Measurements from ENCODE around the gene FCHSD2.
A peak's percentile ranks its signal among the peaks of the same experiment; 100 is the strongest.
"Not testable (repeated sequence)": the region's sequence is repeated elsewhere in the genome, so short reads cannot be mapped to it uniquely, and the experiment has no call there.

Gene FCHSD2

DNA sequence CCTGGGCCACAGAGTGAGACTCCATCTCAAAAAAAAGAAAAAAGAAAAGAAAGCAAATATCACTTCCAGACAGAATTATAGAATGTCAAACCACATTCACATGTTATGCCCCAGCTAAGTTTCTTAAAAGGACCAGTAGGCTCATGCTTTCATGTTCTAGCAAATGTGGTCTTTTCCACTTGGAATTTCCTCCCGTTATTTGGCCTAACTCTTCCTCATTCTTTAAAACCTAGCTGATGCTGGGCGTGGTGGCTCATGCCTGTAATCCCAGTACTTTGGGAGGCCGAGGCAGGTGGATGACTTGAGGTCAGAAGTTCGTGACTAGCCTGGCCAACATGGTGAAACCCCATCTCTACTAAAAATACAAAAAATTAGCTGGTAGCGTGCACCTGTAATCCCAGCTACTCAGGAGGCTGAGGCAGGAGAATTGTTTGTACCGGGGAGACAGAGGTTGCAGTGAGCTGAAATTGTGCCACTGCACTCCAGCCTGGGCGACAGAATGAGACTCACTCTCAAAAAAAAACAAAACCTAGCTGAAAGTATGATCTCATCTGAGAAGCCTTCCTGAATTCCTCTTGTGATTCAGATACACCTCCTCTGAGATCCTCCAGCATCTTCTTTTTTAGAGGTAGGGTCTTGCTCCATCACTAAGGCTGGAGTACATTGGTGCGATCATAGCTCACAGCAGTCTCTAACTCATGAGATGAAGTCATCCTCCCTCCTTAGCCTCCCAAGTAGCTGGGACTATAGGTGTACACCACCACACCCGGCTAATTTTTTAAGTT lies 50.4 kb downstream of the FCHSD2 start:
- no peak for DNase-seq (ENCODE audit: low read depth, low spot score)
- H3K4me3 ChIP-seq (ENCODE audit: low read length) = no peak overlapping the region

DNA sequence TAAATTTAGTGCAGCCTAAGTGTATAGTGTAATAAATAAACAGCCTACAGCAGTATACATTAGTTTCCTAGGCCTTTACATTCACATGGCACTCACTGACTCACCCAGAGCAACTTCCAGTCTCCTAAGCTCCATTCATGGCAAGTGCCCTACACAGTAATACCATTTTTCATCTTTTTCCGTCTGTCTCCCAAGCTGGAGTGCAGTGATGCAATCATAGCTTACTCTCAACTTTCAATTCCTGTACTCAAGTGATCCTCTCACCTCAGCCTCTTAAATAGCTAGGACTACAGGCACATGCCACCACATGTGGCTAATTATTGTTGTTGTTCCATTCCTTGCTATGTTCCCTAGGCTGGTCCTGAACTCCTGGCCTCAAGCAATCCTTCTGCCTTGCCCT lies 54.4 kb downstream of the FCHSD2 start:
- no peak for DNase-seq (ENCODE audit: low read depth, low spot score)
- H3K4me3 ChIP-seq (ENCODE audit: low read length) = no peak overlapping the region

DNA sequence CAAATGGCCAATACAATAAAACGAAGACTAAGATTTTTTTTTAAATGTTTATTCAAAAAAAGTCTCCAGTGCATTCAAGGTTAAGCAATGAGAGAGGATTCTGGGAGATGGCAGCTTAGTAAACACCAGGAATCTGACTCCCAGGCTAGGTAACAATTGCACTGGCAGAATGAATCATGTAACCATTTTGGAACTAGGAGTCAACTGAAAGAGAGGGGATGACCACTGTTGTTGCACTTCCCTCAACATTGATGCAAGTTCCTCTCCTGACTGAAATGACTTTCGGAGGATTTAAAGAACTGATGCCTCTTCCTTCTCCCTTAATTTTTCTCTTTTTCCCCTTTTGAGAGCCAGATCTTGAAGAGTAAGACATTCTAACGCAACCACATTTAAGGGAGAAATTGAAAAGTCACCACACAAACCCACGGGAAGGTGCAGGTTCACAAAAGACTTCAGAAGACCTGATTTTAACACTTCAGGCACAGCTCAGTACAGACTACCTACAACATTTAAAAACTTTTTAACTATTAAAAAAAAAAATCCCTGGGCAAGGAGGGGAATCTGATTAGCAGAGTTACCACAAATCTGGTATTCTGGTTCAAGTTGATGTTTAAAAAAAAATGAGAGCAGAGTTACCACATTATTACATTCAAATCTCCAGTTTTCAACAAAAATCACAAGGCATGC lies 56.8 kb downstream of the FCHSD2 start:
- DNase-seq (ENCODE audit: low read depth, low spot score) = no peak
- no peak overlapping the region for H3K4me3 ChIP-seq (ENCODE audit: low read length)

DNA sequence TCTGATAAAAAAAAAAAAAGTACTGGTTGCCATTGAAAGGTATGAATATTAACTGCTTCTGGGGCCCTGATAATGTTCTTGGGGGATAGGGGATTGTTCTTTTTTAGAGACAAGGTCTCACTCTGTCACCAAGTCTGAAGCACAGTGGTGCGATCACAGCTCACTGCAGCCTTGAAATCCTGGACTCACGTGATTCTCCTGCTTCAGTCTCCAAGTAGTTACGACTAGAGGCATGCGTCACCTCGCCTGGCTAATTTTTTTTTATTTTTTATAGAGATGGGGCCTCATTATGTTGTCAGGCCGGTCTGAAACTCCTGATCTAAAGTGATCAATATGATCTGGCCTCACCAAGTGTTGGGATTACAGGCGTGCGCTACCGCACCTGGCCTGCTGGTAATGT lies 63.5 kb downstream of the FCHSD2 start:
- H3K4me3 ChIP-seq (ENCODE audit: low read length) = no peak overlapping the region
- no peak for DNase-seq (ENCODE audit: low read depth, low spot score)

DNA sequence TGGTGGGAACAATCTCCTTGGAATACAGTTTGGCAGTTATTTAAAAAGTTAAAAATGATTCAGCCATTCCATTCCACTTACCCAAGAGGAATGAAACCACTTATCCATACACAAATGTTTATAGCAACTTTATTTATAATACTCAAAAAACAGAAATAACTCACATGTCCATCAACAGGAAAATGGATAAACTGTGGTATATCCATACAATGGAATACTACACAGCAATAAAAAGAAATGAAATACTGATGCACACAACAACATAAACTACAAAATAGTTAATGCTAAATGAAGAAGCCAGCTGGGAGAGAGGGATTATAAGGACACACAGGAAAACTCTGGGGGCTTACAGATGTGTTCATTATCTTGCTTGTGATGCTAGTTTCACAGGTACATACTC lies 64.7 kb downstream of the FCHSD2 start:
- no peak for DNase-seq (ENCODE audit: low read depth, low spot score)
- no peak overlapping the region for H3K4me3 ChIP-seq (ENCODE audit: low read length)

DNA sequence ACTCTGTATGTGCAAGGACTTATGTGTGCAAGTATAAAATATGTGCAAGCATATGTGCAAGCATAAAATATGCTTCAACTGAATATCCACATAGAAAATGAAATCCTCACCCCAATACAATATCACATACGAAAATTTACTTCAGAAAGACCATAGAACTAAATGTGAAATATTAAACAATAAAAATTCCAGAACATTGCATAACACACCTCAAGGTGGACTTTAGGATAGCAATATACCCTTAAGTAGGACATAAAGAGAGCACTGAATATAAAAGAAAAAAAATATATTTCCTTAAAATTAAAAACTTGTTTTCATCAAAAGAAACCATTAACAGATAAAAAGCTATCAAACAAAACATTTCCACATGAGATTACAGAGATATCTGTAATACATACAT lies 67.8 kb downstream of the FCHSD2 start:
- H3K4me3 ChIP-seq (ENCODE audit: low read length) = no peak overlapping the region
- no peak for DNase-seq (ENCODE audit: low read depth, low spot score)

DNA sequence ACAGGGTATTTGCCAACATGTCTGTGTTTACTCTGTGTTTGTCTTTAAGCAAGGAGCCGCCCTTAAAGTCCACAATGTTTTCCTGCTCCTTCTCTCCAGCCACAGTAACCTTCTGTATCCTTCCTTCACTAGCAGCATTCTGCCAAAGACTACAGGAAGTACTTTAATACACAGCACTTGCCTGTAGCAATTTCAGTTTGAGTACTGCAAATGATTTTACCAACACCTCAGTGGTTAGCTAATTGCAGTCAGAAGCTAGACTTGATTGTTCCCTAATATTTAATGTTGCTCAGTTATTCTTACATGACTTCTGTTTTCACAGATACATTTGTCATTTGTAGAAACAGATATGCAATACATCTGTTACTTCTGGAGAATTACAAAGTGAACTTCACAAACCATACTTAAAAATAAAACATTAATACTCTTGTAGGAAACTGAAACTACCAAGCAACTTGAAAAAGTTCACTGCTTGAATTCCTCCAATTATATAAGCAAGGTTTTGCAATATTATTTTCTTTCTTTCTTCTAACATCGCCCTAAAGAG lies 69.1 kb downstream of the FCHSD2 start:
- DNase-seq (ENCODE audit: low read depth, low spot score) = peak; percentile 31
- no peak overlapping the region for H3K4me3 ChIP-seq (ENCODE audit: low read length)

DNA sequence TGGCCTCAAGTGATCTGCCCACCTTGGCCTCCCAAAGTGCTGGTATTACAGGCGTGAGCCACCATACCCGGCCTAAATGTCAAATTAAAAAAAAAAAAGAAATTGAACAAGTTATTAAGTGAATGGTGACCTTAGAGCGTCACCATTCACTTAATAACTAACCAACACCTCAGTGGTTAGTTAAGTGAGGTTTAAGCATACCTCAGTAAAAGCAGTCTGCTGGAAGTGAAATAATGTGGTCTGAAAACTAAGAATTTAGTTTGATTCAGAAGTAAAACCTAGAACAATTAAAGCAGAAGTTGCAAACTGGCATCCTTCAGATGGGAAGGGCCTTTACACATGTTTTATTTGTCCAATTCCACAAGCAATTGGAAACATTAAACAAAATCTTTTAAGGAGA lies 71.5 kb downstream of the FCHSD2 start:
- H3K4me3 ChIP-seq (ENCODE audit: low read length) = no peak overlapping the region
- no peak for DNase-seq (ENCODE audit: low read depth, low spot score)

DNA sequence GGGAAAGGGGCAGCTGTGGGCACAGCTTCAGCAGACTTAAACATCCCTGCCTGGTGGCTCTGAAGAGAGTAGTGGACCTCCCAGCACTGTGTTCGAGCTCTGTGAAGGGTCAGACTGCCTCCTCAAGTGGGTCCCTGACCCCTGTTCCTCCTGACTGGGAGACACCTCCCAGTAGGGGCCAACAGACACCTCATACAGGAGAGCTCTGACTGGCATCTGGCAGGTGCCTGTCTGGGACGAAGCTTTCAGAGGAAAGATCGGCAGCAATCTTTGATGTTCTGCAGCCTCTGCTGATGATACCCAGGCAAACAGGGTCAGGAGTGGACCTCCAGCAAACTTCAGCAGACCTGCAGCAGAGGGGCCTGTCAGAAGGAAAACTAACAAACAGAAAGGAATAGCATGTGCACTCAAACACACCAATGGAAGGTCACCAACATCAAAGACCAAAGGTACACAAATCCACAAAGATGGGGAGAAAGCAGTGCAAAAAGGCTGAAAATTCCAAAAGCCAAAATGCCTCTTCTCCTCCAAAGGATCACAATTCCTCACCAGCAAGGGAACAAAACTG lies 80.2 kb downstream of the FCHSD2 start:
- H3K4me3 ChIP-seq (ENCODE audit: low read length); DNase-seq (ENCODE audit: low read depth, low spot score): not testable (repeated sequence)

DNA sequence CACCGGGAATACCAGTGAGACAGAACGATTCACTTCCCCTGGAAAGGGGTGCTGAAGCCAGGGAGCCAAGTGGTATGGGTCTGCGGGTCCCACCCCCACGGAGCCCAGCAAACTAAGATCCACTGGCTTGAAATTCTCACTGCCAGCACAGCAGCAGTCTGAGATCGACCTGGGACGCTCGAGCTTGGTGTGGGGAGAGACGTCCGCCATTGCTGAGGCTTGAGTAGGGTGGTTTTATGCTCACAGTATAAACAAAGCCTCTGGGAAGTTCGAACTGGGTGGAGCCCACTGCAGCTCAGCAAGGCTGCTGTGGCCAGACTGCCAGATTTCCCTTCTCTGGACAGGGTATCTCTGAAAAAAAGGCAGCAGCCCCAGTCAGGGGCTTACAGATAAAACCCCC lies 80.7 kb downstream of the FCHSD2 start:
- DNase-seq (ENCODE audit: low read depth, low spot score); H3K4me3 ChIP-seq (ENCODE audit: low read length): not testable (repeated sequence)

DNA sequence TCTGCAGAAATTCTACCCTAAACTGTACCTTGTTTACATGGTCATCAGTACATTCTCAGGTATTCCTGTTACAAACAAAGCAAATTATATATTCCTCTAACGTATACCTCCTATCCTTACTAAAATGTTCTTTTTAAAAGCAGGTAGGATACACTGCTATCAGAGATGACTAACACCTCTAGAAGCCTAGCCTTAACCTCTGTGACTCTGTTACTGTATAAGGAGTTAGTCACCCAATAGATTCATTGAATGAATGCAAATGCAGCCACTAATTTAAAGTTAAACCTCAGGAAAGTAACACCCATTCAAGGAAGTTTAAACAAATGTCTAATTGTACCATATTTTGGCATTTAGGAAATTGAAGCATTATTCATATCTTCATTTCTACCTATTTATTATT lies 82.2 kb downstream of the FCHSD2 start:
- H3K4me3 ChIP-seq (ENCODE audit: low read length) = no peak overlapping the region
- DNase-seq (ENCODE audit: low read depth, low spot score) = no peak

DNA sequence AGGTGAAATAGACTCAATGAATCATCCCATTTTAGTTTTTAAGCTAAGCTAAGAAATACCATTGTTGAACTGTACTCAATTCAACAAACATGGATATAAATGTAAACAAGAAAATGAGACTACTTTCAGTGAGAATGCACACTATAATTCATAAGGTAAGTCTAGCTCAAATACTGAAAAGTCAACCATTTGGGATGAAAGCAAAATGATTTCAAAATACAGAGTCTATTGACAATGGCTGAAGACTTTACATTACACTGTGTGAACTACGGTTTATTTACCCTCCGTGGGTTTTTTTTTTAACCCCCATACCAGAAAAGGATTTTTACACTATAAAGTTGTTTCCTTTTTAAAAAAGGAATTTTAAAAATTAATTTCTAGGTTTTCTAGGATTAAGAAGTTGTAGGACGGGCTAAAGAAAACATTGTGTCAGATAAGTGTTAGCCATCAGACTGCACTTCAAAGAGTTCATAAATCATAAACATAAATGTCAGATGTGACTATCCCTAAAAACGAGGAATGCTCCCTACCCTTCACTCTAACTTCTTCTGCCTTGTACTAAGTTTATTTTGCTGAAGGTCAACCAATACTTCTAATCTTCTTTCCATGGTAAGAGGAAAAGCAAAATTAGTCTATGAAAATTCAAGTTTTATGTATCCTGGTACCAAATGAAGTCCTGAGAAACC lies 83.0 kb downstream of the FCHSD2 start:
- no peak for DNase-seq (ENCODE audit: low read depth, low spot score)
- no peak overlapping the region for H3K4me3 ChIP-seq (ENCODE audit: low read length)

DNA sequence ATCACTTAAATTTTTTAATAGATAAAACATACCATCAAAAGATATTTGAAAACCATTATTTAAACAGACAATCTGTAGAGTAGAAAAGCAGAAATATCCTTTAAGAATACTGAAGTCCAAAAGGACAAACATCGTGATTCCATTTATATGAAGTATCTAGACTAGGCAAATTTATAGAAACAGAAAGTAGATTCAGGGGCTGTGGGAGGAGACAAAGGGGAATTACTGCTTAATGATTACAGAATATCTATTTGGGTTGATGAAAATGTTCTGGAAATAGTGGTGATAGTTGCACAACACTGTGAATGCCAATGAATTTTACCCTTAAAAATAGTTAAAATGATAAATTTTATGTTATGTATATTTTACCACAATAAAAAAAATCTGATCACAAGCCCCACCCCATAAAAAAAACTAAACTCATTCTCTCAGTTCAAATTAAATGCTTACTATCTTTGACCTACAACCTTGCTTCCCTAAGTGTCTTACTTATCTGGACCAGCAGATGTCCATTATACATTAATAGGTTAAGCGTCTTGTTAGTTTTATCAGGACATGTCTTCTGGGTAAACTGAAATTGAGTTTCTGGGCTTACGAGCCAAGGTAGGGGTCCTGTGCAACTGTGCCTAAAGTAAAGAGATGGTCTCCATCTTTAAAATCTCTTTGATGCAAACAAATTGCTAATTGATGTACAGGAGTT lies 86.3 kb downstream of the FCHSD2 start:
- no peak for DNase-seq (ENCODE audit: low read depth, low spot score)
- H3K4me3 ChIP-seq (ENCODE audit: low read length) = no peak overlapping the region

DNA sequence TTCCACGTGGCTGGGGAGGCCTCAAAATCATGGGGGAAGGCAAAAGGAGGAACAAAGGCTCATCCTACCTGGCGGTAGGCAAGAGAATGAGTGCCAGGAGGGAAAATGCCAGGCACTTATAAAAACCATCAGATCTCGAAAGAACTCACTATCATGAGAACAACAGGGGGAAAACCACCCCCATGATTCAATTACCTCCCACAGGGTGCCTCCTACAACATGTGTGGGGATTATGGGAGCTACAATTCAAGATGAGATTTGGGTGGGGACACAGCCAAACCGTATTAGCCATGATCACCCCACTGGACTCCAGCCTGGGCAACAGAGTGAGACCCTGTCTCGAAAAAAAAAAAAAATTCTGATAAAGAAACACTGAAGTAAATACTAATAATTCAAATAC lies 87.1 kb downstream of the FCHSD2 start:
- H3K4me3 ChIP-seq (ENCODE audit: low read length) = no peak overlapping the region
- no peak for DNase-seq (ENCODE audit: low read depth, low spot score)

DNA sequence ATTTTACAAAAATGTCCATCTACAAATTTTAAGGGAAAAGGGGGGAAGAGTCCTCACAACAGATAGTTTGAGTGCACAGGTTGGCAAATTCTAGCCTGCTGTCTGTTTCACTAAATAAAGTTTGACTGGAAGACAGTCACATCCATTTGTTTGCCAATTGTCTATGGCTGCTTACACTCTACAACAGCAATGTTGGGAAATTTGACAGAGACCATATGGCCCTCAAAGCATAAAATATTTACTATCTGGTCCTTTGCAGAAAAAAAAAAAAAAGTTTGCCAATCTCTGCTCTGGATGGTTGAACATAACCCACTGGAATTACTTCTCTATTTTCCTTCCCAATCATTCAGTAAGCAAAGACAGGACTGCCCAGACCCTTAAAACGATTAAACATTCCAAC lies 88.2 kb downstream of the FCHSD2 start:
- H3K4me3 ChIP-seq (ENCODE audit: low read length) = no peak overlapping the region
- no peak for DNase-seq (ENCODE audit: low read depth, low spot score)

DNA sequence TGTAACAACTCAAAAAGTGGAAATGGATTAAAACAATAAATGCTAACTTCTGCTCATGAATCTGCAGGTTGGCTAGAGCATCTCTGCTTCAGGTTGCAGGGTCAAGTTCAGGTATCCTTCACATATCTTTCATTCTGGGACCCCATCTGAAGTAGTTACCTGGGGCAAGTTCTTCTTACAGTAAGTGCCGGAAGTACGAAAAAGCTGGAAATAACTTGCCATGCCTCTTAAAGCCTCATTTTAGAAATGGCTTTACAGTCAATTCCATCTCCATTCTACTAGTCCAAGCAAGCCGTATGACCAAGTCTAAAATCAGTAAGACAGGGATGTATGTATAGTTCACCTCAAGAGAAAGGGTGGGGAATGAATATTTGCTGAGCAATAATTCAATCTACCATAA lies 93.7 kb downstream of the FCHSD2 start:
- no peak for DNase-seq (ENCODE audit: low read depth, low spot score)
- H3K4me3 ChIP-seq (ENCODE audit: low read length) = no peak overlapping the region

DNA sequence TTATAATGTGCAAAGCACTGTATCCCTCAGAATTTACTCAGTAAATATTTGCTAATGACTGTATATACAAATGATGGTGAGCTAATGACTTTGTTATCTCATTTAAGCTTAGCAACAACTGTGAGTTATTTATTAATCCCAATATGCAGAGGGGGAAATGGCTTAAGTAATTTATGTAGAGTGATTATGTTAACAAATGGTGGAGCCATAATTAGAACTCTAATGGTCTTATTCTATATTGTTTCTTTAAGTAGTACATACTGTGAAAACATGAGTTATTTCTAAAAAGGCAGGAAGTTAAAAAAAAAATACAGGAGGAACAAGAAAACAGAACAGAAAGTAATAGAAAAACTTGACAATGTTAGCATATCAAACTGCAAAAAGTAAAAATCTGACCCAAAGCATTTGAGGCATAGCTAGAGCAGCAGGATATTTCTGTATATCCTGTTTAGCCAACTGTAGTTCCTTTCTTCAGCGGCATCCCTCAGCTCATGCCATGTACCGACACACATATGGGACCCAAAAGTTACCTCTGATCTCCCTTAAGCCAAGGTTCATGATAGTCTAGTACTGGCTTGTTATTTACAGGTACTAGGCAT lies 94.2 kb downstream of the FCHSD2 start:
- no peak overlapping the region for H3K4me3 ChIP-seq (ENCODE audit: low read length)
- DNase-seq (ENCODE audit: low read depth, low spot score) = no peak

DNA sequence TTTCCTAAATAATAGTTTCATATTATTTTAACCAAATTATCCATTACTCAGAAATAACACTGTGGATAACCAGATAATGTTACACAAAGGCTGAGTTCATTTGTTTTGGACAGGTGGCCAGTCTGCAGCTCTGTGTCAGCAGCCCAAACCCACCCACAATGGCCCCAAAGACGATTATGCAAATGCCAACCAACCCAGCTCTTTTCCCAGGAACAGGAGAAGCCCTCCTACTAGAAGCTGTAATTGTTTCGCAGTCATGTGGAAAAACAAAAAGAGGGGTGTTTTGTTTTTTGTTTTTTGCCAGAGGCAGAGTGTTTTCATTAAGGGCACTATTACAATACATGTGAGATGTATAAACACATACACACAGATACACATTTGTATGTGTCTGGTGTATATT lies 102.1 kb downstream of the FCHSD2 start:
- DNase-seq (ENCODE audit: low read depth, low spot score) = no peak
- H3K4me3 ChIP-seq (ENCODE audit: low read length) = no peak overlapping the region

DNA sequence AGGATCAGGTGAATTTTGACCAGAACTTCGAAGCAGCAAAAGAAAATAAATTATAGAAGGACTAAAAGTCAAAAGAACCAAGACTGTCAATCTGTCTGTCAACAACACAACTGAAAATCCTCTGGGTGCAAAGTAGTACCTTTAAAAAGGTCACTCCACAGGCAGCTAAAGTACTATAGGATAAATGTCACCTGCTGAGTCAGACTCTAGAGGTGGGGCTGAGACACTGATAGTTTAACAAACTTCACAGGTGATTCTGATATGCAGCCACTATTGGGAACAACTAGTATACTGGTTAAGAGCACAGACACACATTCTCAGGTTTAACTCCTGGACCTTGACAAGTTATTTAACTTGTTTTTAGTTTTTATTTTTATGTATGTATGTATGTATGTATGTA lies 107.3 kb downstream of the FCHSD2 start:
- no peak for DNase-seq (ENCODE audit: low read depth, low spot score)
- H3K4me3 ChIP-seq (ENCODE audit: low read length) = no peak overlapping the region
